GM06990 (cell line): ENCODE results near the gene TNFRSF6B.

Experiments used
- DNase-seq: peaks from one replicate; pipeline ENCODE4 v3.0.0-alpha.2; 2011; ENCODE audit not compliant: insufficient read length; ENCODE audit errors: extremely low read depth
- H3K27me3 ChIP-seq: replicated peaks from 2 replicates; pipeline ENCODE4 v1.6.0; 2011; ENCODE audit warnings: low read length; ENCODE audit not compliant: control insufficient read depth, insufficient read depth
- H3K36me3 ChIP-seq: 2 replicates; pipeline ENCODE4 v1.5.1; 2011; ENCODE audit warnings: low read length; ENCODE audit not compliant: control insufficient read depth, insufficient read depth
- H3K4me3 ChIP-seq: replicated peaks from 2 replicates; pipeline ENCODE4 v1.5.1; 2011; ENCODE audit warnings: low read depth, mild to moderate bottlenecking, control low read depth, low read length
- CTCF ChIP-seq: IDR thresholded peaks from 2 replicates; pipeline ENCODE4 v1.5.1; 2011; ENCODE audit warnings: low read length, control low read depth, mild to moderate bottlenecking, inconsistent platforms; ENCODE audit not compliant: insufficient read depth, poor library complexity, severe bottlenecking

Gene TNFRSF6B

GRCh38 chr20:63704749-63705117, 8.3 kb downstream of the TNFRSF6B start:
- DNase-seq = no peak
- no peak for TF ChIP-seq CTCF
- Histone ChIP-seq H3K27me3 (no peaks in the 10 kb centered on the region), H3K4me3 (no peak overlapping the region), H3K36me3 (peaks cover 37% of the 10 kb centered on the region)

- TF ChIP-seq CTCF = no peak
- H3K27me3 ChIP-seq = no peaks in the 10 kb centered on the region
- no peak overlapping the region for H3K4me3 ChIP-seq
- peaks cover 33% of the 10 kb centered on the region for H3K36me3 ChIP-seq
- DNase-seq = no peak
Observed at GRCh38 chr20:63705232-63706026, 9.0 kb downstream of the TNFRSF6B start.

- Histone ChIP-seq H3K27me3 (no peaks in the 10 kb centered on the region), H3K36me3 (peaks cover 33% of the 10 kb centered on the region), H3K4me3 (peak overlapping the region; percentile 83)
- TF ChIP-seq CTCF = no peak
- no peak for DNase-seq
Observed at GRCh38 chr20:63706027-63706695, 9.7 kb downstream of the TNFRSF6B start.

- H3K4me3 ChIP-seq = peak overlapping the region; percentile 83
- peaks cover 32% of the 10 kb centered on the region for H3K36me3 ChIP-seq
- no peaks in the 10 kb centered on the region for H3K27me3 ChIP-seq
- peak; percentile 90 for TF ChIP-seq CTCF
- peak; percentile 76 for DNase-seq
Observed at GRCh38 chr20:63706852-63707557, 10.6 kb downstream of the TNFRSF6B start.

GRCh38 chr20:63707558-63708300, 11.3 kb downstream of the TNFRSF6B start, which contains the start of the genes ARFRP1 and ZGPAT:
ARFRP1 (minus strand) TSS chr20:63707976; CDS start chr20:63707091, 885 bp downstream.
ZGPAT (plus strand) TSS chr20:63708039; CDS start chr20:63708581, 542 bp downstream.
- peak; percentile 91 for DNase-seq
- no peak for TF ChIP-seq CTCF
- peak within 1 kb of the TSS; percentile 83 for H3K4me3 ChIP-seq
- peaks cover 30% of the 10 kb centered on the region for H3K36me3 ChIP-seq
- no peaks in the 10 kb centered on the region for H3K27me3 ChIP-seq
